Body of pancreas (tissue), 4 donors: Measurements from ENCODE around the gene HDAC11.

Experiments
- POLR2A ChIP-seq, 3 donors: fragments of 450-650 bp; IDR thresholded peaks; one replicate each; pipeline ENCODE4 v1.6.1; 2016; ENCODE audit warnings: antibody characterized with exemption in 3 of 3, mild to moderate bottlenecking in 2 of 3
- TF ChIP-seq, protein P1 (sequence below), 7 experiments: fragments of 450-650 bp in 4 of 7; fragments of 200-600 bp in 3 of 7; sonication (generic) in 3 of 7; IDR thresholded peaks; one replicate each; pipeline ENCODE4 v1.5.1; 2016 to 2019; ENCODE audit warnings: antibody characterized with exemption in 7 of 7

- no peak for TF ChIP-seq POLR2A (IDR thresholded peaks at IDR 0.05)
- TF ChIP-seq, protein P1, sequence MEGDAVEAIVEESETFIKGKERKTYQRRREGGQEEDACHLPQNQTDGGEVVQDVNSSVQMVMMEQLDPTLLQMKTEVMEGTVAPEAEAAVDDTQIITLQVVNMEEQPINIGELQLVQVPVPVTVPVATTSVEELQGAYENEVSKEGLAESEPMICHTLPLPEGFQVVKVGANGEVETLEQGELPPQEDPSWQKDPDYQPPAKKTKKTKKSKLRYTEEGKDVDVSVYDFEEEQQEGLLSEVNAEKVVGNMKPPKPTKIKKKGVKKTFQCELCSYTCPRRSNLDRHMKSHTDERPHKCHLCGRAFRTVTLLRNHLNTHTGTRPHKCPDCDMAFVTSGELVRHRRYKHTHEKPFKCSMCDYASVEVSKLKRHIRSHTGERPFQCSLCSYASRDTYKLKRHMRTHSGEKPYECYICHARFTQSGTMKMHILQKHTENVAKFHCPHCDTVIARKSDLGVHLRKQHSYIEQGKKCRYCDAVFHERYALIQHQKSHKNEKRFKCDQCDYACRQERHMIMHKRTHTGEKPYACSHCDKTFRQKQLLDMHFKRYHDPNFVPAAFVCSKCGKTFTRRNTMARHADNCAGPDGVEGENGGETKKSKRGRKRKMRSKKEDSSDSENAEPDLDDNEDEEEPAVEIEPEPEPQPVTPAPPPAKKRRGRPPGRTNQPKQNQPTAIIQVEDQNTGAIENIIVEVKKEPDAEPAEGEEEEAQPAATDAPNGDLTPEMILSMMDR (IDR thresholded peaks at IDR 0.05), result no peak
These were observed 27.1 kb downstream of the HDAC11 start for GRCh38 chr3:13507247-13507569.
